GM21529 (cell line): ENCODE data around the gene NINL.
"Not testable (repeated sequence)": the region's sequence is repeated elsewhere in the genome, so short reads cannot be mapped to it uniquely, and the experiment has no call there.

ENCODE experiments used
- ATAC-seq: cut with Tn5 transposase; IDR thresholded peaks from one replicate; pipeline ENCODE4 v1.9.1; 2021; ENCODE audit not compliant: unreplicated experiment

Gene NINL

DNA sequence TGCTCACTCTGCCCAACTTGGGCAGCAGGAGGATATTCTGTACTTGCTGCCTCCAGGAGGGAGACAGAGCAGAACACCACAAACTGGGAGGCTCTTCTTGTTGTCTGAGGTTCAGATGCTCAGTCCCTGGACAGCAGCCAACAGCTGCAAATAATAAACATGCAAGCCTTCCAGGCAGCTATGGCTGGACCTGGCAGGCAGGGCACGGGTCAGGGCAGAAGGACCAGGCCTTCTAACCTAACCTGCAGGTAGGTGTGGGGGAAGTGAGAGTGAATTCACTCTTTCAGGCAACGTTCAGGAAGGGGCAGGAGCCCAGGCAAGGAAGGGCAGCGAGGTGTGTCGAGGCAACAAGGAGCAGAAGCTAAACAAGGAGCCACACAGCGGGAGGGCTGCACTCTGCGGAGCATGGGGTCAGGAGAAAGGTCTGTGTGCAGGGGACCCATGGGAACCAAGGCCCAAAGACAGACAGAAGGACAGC lies 31.5 kb downstream of the NINL start:
- no peak for ATAC-seq

- no peak for ATAC-seq
These were observed 32.4 kb downstream of the NINL start for GRCh38 chr20:25552977-25553376.

DNA sequence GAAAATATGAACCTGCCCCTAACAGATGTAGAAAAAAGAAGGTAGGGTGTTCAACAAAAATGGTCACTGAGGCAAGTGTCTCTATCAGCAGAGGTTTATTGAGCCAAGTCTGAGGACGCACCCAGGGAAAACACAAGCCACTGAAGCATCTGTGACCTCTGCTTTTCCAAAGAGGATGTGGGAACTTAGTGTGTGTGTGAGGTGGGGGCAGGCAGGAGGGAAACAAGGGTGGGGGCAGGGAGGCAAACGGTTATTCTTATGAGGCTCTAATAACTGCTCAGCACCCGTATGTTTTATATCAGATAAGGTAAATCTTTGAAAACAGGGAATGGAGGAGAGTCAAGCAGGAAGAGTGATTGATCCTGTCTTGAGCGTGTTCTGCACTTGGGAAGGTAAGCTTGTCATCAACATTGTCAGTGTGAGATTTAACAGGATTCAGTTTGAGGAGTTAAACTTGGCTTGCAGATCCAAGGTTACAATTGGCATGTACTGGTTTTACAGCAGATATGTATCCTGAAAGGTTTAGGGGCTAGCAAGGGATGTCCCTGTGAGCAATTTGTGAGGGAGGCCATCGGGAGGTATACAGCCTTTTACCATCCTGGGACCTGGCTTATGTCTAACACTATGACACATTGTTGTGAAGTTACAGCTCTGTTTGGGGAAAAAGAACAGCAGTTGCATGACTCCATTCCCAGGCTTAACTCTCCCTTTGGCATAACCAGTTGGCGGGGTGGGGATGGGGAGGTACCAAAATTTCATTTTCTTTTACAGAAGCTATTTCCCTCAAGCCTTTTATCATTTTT lies 33.7 kb downstream of the NINL start:
- ATAC-seq = no peak

- not testable (repeated sequence) for ATAC-seq
These were observed 34.5 kb downstream of the NINL start for GRCh38 chr20:25550645-25551337.

GRCh38 chr20:25549843-25550477 lies 35.4 kb downstream of the NINL start:
- ATAC-seq = no peak

DNA sequence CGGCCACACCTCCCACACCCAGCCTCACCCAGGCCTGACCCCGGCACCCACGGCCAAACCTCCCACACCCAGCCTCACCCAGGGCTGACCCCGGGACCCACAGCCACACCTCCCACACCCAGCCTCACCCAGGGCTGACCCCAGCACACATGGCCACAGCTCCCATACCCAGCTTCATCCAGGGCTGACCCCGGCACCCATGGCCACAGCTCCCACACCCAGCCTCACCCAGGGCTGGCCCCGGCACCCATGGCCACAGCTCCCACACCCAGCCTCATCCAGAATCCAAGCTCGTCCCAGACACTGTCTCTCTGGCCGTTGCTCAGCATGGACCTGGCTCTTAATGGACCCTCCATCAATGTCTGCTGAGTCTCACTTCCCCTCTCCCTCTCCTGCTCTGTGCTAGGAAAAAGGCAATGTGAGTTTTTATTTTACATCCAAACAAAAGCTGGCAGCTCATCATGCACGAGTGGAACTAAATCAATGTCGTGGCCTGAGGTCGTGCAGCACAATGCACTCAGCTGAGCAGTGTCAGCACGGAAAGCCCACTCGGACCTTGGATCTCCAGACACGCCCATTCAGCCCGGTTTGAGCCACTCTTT lies 36.1 kb downstream of the NINL start:
- ATAC-seq = no peak

- no peak for ATAC-seq
These were observed 36.7 kb downstream of the NINL start for GRCh38 chr20:25548613-25549086.

GRCh38 chr20:25547999-25548398 lies 37.3 kb downstream of the NINL start:
- ATAC-seq = no peak

DNA sequence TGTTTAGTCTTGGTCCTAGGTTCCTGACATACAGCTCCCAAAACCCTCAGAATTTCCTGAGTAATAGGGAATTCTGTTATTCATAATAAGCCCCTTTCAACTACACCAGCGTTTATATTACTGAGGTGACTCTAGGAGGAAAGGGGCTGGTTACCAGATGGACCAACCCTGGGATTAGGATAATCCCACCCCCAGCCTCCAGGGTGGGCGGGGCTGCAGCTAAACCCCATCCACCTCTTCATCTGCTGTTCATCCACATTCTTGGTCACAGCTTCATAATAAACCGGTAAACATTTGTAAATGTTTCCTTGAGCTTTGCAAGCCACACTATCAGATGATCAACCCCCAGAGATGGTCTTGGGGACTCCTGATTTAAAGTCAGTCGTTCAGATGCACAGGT lies 38.3 kb downstream of the NINL start:
- no peak for ATAC-seq

DNA sequence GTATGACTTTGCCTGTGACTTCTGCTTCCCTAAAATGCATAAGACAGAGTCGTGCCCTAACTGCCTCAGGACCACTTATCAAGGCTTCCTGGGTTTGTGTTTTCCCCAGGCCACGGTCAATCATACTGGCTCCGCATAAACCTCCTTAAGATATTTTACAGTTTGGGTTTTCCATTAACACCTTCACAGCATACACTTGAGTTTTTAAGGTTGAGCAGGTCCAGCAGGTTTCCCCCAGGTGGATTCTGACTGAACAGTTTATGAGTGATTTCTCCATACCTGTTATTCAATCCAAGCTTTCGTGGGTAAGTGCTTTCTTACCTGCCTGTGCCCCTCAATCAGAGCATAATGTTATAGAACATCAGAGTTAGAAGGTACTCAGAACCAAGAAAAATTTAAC lies 39.3 kb downstream of the NINL start:
- ATAC-seq = no peak

GRCh38 chr20:25545171-25545570 lies 40.2 kb downstream of the NINL start:
- no peak for ATAC-seq

DNA sequence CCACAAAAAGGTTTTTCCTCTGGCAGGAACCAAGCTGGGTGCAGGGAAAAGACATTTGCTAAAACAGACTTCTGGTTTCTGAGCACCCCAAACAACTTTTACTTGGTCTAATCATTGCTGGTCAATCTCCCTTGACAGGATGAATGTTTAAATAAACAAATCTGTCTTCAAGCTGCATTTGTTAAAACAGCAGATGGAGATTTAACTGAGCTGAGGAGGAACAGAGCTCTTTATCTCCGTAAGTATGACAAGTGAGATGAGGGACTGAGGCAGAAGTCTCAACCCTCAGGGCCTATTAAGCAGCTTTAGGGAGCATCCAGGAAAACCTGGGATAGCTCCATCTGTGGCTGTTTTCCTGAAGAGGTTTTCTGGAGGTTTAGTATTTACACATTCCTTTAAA lies 40.6 kb downstream of the NINL start:
- ATAC-seq = no peak

- ATAC-seq = no peak
These were observed 41.0 kb downstream of the NINL start for GRCh38 chr20:25544311-25544710.

DNA sequence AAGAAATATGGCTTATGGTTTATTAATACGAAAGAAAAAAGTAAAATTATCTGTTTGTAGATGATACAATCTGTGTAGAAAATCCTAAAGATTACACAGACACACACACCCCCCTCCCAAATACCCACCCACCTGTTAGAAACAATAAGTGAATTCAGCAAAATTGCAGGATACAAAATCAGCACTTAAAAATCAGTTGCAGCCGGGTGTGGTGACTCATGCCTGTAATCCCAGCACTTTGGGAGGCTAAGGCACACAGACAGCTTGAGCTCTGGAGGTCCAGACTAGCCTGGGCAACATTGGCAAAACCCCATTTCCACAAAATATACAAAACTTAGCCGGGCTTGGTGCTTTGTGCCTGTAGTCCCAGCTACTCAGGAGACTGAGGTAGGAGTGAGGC lies 42.3 kb downstream of the NINL start:
- ATAC-seq = no peak

- no peak for ATAC-seq
These were observed 43.7 kb downstream of the NINL start for GRCh38 chr20:25541676-25542075.

DNA sequence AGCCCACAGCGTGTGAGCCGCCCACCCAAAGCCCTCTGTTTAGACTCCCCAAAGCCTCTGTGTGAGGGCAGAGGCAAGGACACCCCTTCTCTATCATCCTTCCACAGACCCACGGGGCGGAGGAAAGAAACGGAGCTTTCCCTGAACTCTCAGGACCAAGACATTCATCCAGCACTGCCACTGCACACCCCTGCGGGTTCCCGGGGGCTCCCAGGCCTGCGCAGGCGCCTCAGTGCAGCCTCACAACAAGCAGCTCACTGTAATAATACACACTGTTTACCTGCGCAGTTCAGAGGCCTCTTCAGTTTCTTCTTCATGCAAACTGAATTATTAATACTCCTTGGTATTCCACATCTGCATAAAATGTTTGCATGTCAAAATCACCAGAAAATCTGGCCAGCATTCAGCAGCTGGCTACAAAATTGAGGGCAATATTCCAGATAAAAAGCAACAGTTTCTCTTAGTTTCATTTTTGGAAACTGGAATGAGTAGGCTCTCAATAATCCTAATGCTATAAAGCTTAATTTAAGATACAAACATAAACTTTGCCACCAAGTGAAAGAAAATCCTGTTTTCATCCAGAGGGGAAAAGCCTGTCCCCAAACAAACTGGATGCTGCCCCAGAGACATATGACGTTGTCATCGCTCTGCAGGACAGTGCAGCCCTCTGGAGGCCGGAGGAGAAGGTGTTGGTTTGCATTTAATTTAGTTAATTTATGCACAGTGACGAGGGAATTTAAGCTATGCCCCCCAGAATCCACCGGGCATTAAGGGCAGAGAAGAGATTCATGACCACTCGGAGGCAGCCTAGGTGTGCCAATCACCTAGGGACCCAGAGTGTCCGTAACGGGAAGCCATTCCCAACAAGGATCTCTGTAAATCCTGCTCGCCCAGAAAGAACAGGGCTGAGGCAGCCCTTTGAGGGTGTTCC lies 45.3 kb downstream of the NINL start:
- ATAC-seq = peak; percentile 68

DNA sequence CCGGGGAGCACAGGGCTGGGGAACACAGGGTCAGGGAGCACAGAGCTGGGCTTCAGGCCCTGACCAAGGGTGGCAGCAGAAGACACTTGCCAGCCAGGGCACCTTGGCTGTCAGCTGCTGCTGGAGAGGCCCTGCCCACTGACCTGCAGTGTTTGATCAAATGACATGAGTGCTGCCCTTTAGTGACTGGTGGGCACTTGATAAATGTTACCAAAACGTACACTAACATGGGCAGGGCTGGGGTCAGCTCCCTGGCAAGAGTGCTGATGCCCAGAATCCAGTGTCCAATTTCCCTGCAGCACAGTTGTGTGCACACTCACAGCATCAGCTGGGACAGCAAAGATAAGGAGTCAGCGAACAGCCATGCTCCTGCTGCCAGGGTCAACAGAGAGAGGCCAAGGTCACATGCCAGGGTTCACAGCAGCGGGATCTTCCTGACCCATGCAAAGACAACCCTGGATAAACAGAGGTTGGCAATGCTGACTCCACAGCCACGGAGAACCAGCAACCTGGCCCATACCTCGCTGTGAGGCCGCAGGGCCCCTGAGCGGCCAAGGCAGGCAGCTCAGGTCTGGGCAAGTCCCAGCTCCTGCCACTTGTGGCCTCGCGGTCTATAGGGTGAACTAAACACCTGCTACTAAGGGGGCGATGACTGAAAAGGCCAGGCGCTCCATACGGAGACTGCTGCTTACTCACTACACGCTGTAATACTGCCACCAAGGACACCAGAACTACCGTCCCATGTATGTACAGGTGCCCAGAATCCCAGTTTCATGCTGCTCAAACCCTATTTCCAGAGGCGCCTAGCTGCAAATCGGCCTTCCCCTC lies 46.3 kb downstream of the NINL start:
- peak; percentile 51 for ATAC-seq

- ATAC-seq = no peak
These were observed 47.4 kb downstream of the NINL start for GRCh38 chr20:25537890-25538289.

DNA sequence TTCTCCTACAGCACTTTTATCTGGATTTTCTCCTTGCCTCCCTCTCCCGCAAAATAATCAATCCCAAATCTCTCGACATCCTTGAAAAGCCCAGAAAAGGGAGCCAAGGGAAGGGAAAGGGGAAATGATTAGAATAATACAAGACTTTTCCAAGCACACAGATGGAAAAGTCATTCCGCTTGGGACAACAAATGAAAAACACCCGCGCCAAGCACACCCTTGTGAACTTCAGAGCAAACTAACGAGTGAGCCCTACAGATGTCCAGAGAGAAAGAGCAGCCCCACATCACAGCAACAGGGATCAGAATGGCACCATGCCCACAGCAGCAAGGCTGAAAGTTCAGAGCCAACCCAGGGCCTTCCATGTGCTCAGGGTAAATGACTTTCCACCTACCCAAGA lies 49.6 kb downstream of the NINL start:
- no peak for ATAC-seq
